Measurements from ENCODE around the gene BDNF. TPM values are rescaled to one million over a fixed set of nuclear protein-coding genes. Genes with fewer than 3 reads are reported as not detected.

Gene BDNF
- total RNA-seq, 4 donors from 2014 or later = 0.30 TPM; not detected in 3

GRCh38 chr11:27610946-27611345 is 89.3 kb downstream of the BDNF start:
- H3K9me3 ChIP-seq = no peaks in the 10 kb centered on the region
- no peaks in the 10 kb centered on the region for H3K4me1 ChIP-seq
- H3K27ac ChIP-seq = no peak overlapping the region
- H3K27me3 ChIP-seq = no peaks in the 10 kb centered on the region
- TF ChIP-seq CTCF (IDR thresholded peaks at IDR 0.05) (no peak), EP300 (IDR thresholded peaks at IDR 0.05) (no peak), POLR2A (IDR thresholded peaks at IDR 0.05) (no peak)
- no peak overlapping the region for H3K4me3 ChIP-seq
- DNase-seq (ENCODE audit: low spot score in 2 of 2) = no peak
- H3K36me3 ChIP-seq = no peaks in the 10 kb centered on the region

- WGBS, 2 donors = 90 to 91% methylated on average over 3 of the region's 3 CpGs
- no peak for DNase-seq (ENCODE audit: low spot score in 2 of 2)
Measured at GRCh38 chr11:27610280-27610679, 90.0 kb downstream of the BDNF start.

GRCh38 chr11:27608951-27609350 is 91.3 kb downstream of the BDNF start:
- no peaks in the 10 kb centered on the region for H3K27me3 ChIP-seq
- no peaks in the 10 kb centered on the region for H3K36me3 ChIP-seq
- H3K27ac ChIP-seq = no peak overlapping the region
- no peaks in the 10 kb centered on the region for H3K9me3 ChIP-seq
- 83 to 89% methylated on average over 2 of the region's 2 CpGs for WGBS, 2 donors
- H3K4me1 ChIP-seq = no peaks in the 10 kb centered on the region
- TF ChIP-seq EP300 (IDR thresholded peaks at IDR 0.05) (no peak), CTCF (IDR thresholded peaks at IDR 0.05) (no peak), POLR2A (IDR thresholded peaks at IDR 0.05) (no peak)
- no peak for DNase-seq (ENCODE audit: low spot score in 2 of 2)
- H3K4me3 ChIP-seq = no peak overlapping the region

More at GRCh38 chr11:27610280-27610679, 90.0 kb downstream of the BDNF start:
- Histone ChIP-seq H3K36me3 (no peaks in the 10 kb centered on the region), H3K9me3 (no peaks in the 10 kb centered on the region), H3K4me3 (no peak overlapping the region), H3K4me1 (no peaks in the 10 kb centered on the region), H3K27ac (no peak overlapping the region), H3K27me3 (no peaks in the 10 kb centered on the region)
- TF ChIP-seq CTCF (IDR thresholded peaks at IDR 0.05) = no peak
- no peak for TF ChIP-seq EP300 (IDR thresholded peaks at IDR 0.05)
- TF ChIP-seq POLR2A (IDR thresholded peaks at IDR 0.05) = no peak

- H3K27ac ChIP-seq = no peak overlapping the region
- H3K4me1 ChIP-seq = no peaks in the 10 kb centered on the region
- no peak for TF ChIP-seq CTCF (IDR thresholded peaks at IDR 0.05)
- TF ChIP-seq POLR2A (IDR thresholded peaks at IDR 0.05) = no peak
- TF ChIP-seq EP300 (IDR thresholded peaks at IDR 0.05) = no peak
- no peak overlapping the region for H3K4me3 ChIP-seq
- no peaks in the 10 kb centered on the region for H3K27me3 ChIP-seq
- H3K9me3 ChIP-seq = no peaks in the 10 kb centered on the region
- H3K36me3 ChIP-seq = peaks cover 0 to 3% (median 0%) of the 10 kb centered on the region in 3 donors
- no peak for DNase-seq (ENCODE audit: low spot score in 2 of 2)
Measured at GRCh38 chr11:27605422-27605821, 94.8 kb downstream of the BDNF start.

Other genes with a start within 250 kb of the BDNF start
- 10 to 100 TPM; 26.5 to 51.3 (median 31.9) TPM for gene LGR4, start 227.7 kb downstream of the BDNF start, total RNA-seq
- gene LIN7C, start 193.7 kb downstream of the BDNF start, total RNA-seq = 10 to 100 TPM; 25.7 to 41.5 (median 36.2) TPM